Loucy (cell line): Measurements from ENCODE around the gene FSTL5.

Experiments
- H2AFZ ChIP-seq: fragments of 200-600 bp; sonication (generic); 2 replicates; pipeline ENCODE4 v1.6.0; 2016; ENCODE audit warnings: antibody characterized with exemption, mild to moderate bottlenecking, low read length, moderate library complexity
- H3F3A ChIP-seq: fragments of 200-600 bp; 2 replicates; pipeline ENCODE4 v1.6.0; 2016; ENCODE audit warnings: antibody characterized with exemption, low read depth, mild to moderate bottlenecking
- H3K27me3 ChIP-seq: fragments of 200-600 bp; sonication (generic); 2 replicates; pipeline ENCODE4 v1.6.1; 2014; ENCODE audit warnings: low read length, mild to moderate bottlenecking; ENCODE audit not compliant: insufficient read depth, poor library complexity, severe bottlenecking
- H3K36me3 ChIP-seq: fragments of 200-600 bp; sonication (generic); 2 replicates; pipeline ENCODE4 v1.6.1; 2016; ENCODE audit warnings: low read length; ENCODE audit not compliant: insufficient read depth
- H3K4me1 ChIP-seq: fragments of 200-600 bp; sonication (generic); 2 replicates; pipeline ENCODE4 v1.5.1; 2014; ENCODE audit warnings: low read length, mild to moderate bottlenecking; ENCODE audit not compliant: insufficient read depth, poor library complexity, severe bottlenecking
- H3K4me2 ChIP-seq: fragments of 200-600 bp; sonication (generic); 2 replicates; pipeline ENCODE4 v1.6.0; 2014; ENCODE audit warnings: antibody characterized with exemption, low read length, low read depth, mild to moderate bottlenecking; ENCODE audit not compliant: poor library complexity, severe bottlenecking
- H3K4me3 ChIP-seq: fragments of 200-600 bp; sonication (generic); 2 replicates; pipeline ENCODE4 v1.5.1; 2014; ENCODE audit warnings: low read length, mild to moderate bottlenecking, mixed read lengths; ENCODE audit not compliant: poor library complexity, severe bottlenecking
- H3K79me2 ChIP-seq: fragments of 200-600 bp; sonication (generic); 2 replicates; pipeline ENCODE4 v1.6.1; 2014; ENCODE audit warnings: low read length; ENCODE audit not compliant: insufficient read depth
- H3K9ac ChIP-seq: fragments of 200-600 bp; sonication (generic); 2 replicates; pipeline ENCODE4 v1.6.0; 2014; ENCODE audit warnings: mild to moderate bottlenecking, low read depth, low read length, moderate library complexity; ENCODE audit not compliant: poor library complexity, severe bottlenecking
- H3K9me2 ChIP-seq: fragments of 200-600 bp; sonication (generic); replicated peaks from 2 replicates; pipeline ENCODE4 v1.6.1; 2016; ENCODE audit warnings: low read depth, low read length, mixed read lengths
- H3K9me3 ChIP-seq: fragments of 200-600 bp; sonication (generic); 2 replicates; pipeline ENCODE4 v1.6.1; 2014; ENCODE audit warnings: mild to moderate bottlenecking, antibody characterized with exemption, low read length, low read depth; ENCODE audit not compliant: insufficient read depth
- H4K20me1 ChIP-seq: fragments of 200-600 bp; sonication (generic); 2 replicates; pipeline ENCODE4 v1.6.0; 2014; ENCODE audit warnings: antibody characterized with exemption, low read length, mild to moderate bottlenecking; ENCODE audit not compliant: insufficient read depth, poor library complexity, severe bottlenecking
- EZH2phosphoT487 ChIP-seq: fragments of 200-600 bp; IDR thresholded peaks from 2 replicates; pipeline ENCODE4 v1.6.1; 2018; ENCODE audit warnings: antibody characterized with exemption, mild to moderate bottlenecking, moderate library complexity, borderline replicate concordance
- TF ChIP-seq, protein P1 (sequence below): fragments of 200-600 bp; sonication (generic); conservative IDR thresholded peaks from 2 replicates; pipeline ENCODE4 v1.5.1; 2014; ENCODE audit warnings: mild to moderate bottlenecking, antibody characterized with exemption, low read length

FSTL5 gene

DNA sequence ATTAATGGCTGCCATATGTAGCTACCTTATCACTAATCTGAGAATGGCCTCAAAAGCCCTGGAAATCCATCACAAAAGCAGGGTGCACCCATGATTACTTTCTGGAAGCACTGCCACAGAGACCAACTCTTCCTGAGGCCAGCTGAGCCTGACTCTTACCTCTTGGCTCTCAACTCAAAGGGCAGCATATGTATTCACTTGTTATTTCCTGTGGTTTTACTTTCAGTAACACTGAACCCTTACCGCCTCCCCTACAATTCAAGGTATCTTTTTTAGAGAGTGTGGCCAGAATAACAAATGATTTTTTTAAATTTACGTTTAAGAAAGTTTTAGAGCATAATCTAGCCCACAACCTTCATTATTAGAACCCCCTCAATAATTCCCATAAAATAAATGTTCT, 434.9 kb downstream of the FSTL5 start:
- Histone ChIP-seq H3K79me2 (no peaks in the 10 kb centered on the region), H3K27me3 (no peaks in the 10 kb centered on the region), H3F3A (no peaks in the 10 kb centered on the region), H3K9me3 (no peaks in the 10 kb centered on the region), H3K4me3 (no peak overlapping the region), H3K4me1 (no peaks in the 10 kb centered on the region), H3K9ac (no peak overlapping the region), H3K36me3 (no peaks in the 10 kb centered on the region), H3K4me2 (no peak overlapping the region), H3K9me2 (no peaks in the 10 kb centered on the region), H4K20me1 (no peaks in the 10 kb centered on the region), H2AFZ (no peak overlapping the region)
- no peak for TF ChIP-seq EZH2phosphoT487
- TF ChIP-seq, protein P1, sequence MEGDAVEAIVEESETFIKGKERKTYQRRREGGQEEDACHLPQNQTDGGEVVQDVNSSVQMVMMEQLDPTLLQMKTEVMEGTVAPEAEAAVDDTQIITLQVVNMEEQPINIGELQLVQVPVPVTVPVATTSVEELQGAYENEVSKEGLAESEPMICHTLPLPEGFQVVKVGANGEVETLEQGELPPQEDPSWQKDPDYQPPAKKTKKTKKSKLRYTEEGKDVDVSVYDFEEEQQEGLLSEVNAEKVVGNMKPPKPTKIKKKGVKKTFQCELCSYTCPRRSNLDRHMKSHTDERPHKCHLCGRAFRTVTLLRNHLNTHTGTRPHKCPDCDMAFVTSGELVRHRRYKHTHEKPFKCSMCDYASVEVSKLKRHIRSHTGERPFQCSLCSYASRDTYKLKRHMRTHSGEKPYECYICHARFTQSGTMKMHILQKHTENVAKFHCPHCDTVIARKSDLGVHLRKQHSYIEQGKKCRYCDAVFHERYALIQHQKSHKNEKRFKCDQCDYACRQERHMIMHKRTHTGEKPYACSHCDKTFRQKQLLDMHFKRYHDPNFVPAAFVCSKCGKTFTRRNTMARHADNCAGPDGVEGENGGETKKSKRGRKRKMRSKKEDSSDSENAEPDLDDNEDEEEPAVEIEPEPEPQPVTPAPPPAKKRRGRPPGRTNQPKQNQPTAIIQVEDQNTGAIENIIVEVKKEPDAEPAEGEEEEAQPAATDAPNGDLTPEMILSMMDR: no peak

DNA sequence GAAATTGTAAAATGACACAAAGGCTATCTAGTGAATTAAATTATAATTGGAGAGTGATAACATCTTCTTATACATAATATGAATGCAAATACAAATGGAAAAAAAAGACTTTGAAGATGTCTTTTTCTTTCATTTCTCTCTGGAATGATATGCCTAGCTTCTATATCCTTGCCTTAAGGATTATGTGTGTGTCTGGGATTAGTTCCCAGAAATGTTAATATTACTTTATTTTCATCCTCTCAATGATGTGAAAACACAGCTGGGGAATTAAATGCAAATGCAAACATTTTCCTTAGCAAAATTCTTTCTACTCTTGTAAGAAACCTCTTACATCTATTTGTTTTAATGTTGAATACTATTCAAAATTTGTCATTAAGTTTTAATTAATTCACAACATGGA, 441.9 kb downstream of the FSTL5 start:
- Histone ChIP-seq H3K4me2 (no peak overlapping the region), H4K20me1 (no peaks in the 10 kb centered on the region), H2AFZ (no peak overlapping the region), H3K9me3 (no peaks in the 10 kb centered on the region), H3K4me1 (no peaks in the 10 kb centered on the region), H3K36me3 (no peaks in the 10 kb centered on the region), H3K9me2 (no peaks in the 10 kb centered on the region), H3K9ac (no peak overlapping the region), H3F3A (no peaks in the 10 kb centered on the region), H3K79me2 (no peaks in the 10 kb centered on the region), H3K27me3 (no peaks in the 10 kb centered on the region), H3K4me3 (no peak overlapping the region)
- TF ChIP-seq, protein P1: no peak
- TF ChIP-seq EZH2phosphoT487: no peak

DNA sequence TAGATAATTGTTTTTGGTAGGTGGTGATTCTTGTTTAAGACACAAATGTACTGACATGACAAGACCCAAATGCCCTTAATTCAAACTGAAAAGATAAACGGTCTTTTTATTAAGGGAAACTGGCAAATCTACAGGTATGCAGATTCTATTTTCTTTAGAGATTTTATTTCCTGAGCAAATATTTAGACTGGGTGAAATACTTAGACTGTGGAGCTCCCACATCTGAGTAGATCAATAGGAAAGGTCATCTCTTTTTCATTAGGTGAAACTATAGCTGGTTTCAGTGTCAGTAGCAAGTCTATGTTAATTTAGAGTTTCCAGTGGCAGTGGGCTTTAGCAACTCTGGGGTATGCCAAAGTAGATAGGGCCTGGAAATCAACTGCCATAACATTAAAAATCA, 446.7 kb downstream of the FSTL5 start:
- Histone ChIP-seq H3K9ac (no peak overlapping the region), H2AFZ (no peak overlapping the region)
- TF ChIP-seq, protein P1: no peak
- TF ChIP-seq EZH2phosphoT487: no peak

More for the DNA sequence above, 446.7 kb downstream of the FSTL5 start:
- no peaks in the 10 kb centered on the region for H3K36me3 ChIP-seq
- no peaks in the 10 kb centered on the region for H3K9me3 ChIP-seq
- H3K4me2 ChIP-seq: no peak overlapping the region
- no peaks in the 10 kb centered on the region for H3K79me2 ChIP-seq
- no peaks in the 10 kb centered on the region for H3K27me3 ChIP-seq
- no peaks in the 10 kb centered on the region for H3F3A ChIP-seq
- no peaks in the 10 kb centered on the region for H3K4me1 ChIP-seq
- H4K20me1 ChIP-seq: no peaks in the 10 kb centered on the region
- no peak overlapping the region for H3K4me3 ChIP-seq
- no peaks in the 10 kb centered on the region for H3K9me2 ChIP-seq
